Activated T-cell treated with anti-CD3 and anti-CD28 coated beads, Interleukin-2, amount 50 U/mL, for 1 hour (primary cell): ENCODE data around the gene TNFRSF17.

Experiments
- DNase-seq: peaks from one replicate; pipeline ENCODE4 v3.0.0-alpha.2; 2020

TNFRSF17 gene

DNA sequence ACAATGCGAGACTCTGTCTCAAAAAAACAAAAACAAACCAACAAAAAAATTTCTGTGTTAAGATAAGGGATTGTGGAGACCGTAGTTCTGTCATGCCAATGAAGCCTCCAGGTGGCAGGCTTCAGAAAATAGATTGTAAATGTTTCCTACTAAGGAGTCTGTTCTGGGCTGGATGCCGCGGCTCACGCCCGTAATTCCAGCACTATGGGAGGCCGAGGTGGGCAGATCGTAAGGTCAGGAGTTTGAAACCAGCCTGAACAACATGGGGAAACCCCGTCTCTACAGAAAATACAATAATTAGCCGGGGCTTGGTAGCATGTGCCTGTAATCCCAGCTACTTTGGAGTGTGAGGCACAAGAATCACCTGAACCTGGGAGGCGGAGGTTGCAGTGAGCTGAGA, 7.1 kb downstream of the TNFRSF17 start:
- DNase-seq, result no peak

DNA sequence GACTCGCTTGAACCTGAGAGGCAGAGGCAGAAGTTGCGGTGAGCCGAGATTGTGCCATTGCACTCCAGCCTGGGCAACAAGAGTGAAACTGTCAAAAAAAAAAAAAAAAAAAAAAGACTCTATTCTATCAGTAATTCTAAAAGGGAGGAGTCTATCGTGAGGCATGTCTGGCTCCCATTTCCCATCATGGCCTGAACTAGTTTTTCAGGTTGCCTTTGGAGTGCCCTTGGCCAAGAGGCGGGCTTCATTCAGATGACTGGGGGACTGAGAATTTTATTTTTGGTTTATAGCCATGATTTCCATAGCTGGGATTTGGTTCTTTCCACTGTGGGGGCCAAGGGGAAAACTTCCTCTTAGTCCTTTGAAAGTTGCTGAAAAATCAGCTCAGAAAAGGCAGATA, 8.1 kb downstream of the TNFRSF17 start:
- DNase-seq, result no peak

GRCh38 chr16:11976850-11977375, 11.9 kb downstream of the TNFRSF17 start:
- no peak for DNase-seq

GRCh38 chr16:11977376-11978041, 12.5 kb downstream of the TNFRSF17 start:
- no peak for DNase-seq

DNA sequence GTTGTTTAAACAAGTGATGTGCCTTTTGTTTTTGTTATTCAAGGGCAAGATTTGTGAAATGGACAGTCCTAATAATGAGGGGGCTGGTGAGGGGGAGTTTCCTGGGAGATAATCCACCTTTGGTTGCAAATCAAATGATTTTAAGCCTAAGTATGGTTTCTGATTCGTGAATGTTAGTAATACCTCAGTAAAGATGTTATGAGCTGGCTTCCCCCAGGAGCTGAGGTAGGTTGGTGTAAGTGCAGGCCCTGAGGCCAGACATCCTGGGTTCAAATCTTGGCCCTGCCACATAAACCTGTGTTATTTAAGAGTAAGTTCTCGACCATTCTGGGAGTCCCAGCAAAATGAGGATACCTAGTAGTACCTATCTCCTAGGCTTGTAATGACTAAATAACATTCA, 13.1 kb downstream of the TNFRSF17 start:
- DNase-seq, result no peak

DNA sequence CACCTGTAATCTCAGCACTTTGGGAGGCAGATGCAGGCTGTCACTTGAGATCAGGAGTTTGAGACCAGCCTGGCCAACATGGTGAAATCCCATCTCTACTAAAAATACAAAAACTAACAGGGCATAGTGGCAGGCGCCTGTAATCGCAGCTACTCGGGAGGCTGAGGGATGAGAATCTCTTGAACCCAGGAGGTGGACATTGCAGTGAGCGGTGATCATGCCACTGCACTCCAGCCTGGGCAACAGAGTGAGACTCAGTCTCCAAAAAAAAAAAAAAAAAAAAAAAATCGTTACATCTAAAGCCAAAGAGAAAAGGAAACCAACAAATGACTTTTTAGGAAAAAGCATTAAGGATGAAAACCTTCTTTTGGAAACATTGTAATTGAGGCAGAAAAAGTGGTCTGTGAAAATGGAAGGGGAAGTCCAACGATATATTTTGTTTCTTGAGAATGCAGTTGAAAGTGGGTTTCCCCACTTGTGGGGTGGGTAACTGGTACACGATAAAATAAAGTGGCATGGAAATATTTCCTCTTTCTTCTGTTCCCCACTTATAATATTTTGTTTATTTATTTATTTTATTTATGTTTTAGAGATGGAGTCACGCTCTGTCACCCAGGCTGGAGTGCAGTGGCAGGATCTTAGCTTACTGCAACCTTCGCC, 14.1 kb downstream of the TNFRSF17 start:
- DNase-seq, result no peak

DNA sequence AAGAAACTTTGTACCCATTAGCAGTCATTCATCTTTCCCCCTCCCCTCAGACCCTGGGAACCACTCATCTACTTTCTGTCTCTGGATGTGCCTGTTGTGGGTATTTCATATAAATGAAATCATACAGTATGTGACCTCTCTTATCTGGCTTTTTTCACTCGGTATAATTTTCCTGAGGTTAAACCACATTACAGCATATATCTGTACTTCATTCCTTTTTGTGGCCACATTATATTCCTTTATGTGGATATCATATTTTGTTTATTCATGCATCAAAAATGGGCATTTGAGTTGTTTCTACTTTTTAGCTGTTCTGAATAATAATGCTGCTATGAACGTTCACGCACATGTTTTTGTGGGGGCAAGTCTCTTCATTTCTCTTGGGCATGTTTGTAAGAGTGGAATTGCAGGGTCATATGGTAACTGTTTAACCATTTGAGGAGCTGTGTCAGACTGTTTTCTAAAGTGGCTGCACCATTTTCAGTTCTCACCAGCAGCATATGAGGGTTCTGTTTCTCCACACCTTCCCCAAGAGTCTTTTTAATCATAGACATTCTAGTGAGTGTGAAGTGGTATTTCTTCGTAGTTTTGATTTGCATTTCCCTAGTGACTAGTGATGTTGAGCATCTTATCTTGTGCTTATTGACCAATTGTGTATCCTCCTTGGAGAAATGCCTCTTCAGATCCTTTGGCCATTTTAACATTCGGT, 15.3 kb downstream of the TNFRSF17 start:
- DNase-seq, result no peak

DNA sequence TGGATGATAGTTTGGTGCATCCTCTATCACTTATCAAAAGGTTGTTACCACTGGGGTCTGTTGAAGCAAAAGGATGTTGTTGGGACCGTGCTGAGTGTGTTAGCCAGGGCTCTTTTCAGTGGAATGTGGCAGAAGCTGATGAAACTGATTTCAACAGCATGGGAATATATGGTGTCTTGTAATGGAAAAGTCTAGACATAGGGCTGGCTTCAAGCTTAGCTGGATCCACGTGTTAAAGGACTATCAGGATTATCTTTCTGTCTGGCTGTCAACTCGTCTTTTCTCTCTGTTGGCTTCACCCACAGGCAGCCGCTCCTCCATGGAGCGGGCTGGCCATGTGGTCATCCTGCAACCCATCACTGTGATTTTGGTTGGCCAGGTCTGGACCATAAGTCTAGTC, 20.2 kb downstream of the TNFRSF17 start:
- no peak for DNase-seq

DNA sequence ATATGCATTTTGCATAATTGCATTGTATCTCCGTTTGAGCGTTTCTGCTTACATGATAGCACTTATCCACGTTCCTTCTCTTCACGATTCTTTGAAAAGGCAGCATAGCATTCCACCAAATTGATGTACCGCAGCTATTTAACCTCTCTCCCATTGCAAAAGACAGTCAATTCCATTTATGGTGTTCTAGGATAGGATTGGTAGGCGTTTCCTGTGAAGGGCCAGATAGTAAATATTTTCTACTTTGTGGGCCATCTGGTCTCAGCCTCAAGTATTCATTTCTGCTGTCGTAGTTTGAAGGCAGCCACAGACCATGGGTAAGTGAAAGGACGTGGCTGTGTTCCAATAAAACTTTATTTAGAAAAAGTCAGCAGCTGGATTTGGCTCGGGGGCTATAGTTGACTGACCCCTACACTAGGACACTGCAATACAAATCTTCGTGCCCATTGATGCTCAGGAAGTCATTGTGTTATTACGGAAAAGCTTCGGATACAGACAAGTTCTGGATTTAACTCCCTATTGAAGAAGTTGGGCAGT, 21.6 kb downstream of the TNFRSF17 start:
- DNase-seq, result no peak

GRCh38 chr16:11988258-11988978, 23.4 kb downstream of the TNFRSF17 start:
- DNase-seq, result no peak

- no peak for DNase-seq
Observed at GRCh38 chr16:11990702-11991390, 25.8 kb downstream of the TNFRSF17 start.

- no peak for DNase-seq
Observed at GRCh38 chr16:11992008-11992584, 27.1 kb downstream of the TNFRSF17 start.

- DNase-seq, result no peak
Observed at GRCh38 chr16:11992586-11993524, 27.8 kb downstream of the TNFRSF17 start.

DNA sequence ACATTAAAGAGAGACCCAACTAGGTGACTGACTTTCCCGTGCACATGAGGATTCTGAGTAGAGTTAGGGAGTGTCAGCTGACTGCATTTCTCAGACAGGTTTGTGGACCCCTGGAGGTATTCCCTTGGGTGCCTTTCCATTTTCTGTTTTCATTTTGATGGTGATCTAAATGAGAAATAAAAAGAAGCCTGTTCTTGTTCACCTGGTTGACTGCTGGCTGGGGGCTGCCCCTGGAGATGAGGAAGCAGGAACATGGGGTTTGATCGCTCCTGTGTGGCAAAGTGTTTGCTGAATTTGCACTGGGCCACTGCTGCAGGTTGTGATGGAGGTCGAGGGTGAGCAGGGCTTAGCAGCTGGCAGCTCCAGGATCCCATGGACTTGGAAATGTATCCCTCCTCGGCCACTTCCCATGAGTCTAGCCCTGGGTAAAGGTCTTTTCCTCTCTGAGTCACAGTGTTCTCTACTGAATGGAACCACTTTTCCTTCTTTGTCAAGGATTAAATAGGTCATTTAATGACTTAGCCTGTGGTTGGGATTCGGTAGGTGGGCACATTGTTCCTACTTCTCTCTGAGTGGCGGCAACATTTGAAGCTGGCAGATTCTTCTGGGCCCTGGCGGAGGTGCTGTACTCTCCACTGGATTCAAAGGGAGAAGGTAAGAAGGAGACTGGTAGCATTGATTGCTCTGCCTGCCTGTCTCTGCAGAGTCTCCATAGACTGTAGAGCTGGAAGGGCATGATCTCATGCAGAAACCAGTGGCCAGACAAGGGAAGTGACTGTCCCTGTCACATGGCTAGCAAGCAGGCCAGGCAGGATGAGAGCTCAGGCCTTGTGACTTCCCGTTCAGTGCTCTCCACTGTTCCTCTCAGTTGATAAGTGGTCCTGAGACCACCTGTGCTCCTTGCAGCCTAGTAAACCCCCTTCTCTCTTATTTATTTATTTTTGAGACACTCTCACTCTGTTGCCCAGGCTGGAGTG, 29.4 kb downstream of the TNFRSF17 start:
- DNase-seq, result no peak

- no peak for DNase-seq
Observed at GRCh38 chr16:11996433-11997330, 31.7 kb downstream of the TNFRSF17 start.

- no peak for DNase-seq
Observed at GRCh38 chr16:12000032-12000431, 35.0 kb downstream of the TNFRSF17 start.

- no peak for DNase-seq
Observed at GRCh38 chr16:12002447-12003006, 37.5 kb downstream of the TNFRSF17 start.

DNA sequence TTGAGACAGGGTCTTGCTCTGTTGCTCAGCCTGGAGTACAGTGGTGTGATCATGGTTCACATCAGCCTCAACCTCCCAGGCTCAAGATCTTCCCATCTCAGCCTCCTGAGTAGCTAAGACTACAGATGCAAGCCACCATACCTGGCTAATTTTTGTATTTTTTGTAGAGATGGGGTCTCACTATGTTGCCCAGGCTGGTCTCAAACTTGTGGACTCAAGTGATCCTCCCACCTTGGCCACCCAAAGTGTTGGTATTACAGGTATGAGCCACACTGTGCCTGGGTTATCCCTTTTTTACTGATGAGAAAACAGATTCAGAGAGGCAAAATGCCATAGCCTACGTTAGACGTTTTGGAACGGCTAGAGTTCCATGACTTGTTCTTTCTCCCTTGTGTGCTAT, 41.6 kb downstream of the TNFRSF17 start:
- DNase-seq, result no peak
